SK-N-SH (cell line): ENCODE measurements around the gene CASS4. TPM values are rescaled to one million over a fixed set of nuclear protein-coding genes. Genes with fewer than 3 reads are reported as not detected.

Experiments used
- CTCF ChIA-PET: fragments of 300-600, 350-600 bp; formaldehyde crosslinking; extraction: SDS; loops from one replicate; lab custom pipeline; 2021; lab: Yijun Ruan, JAX
- POLR2A ChIA-PET: fragments of 350-600 bp; sonication (Branson Sonifier 250); formaldehyde crosslinking; extraction: SDS; loops from one replicate; lab custom pipeline; 2020; ENCODE audit warnings: antibody characterized with exemption, inconsistent platforms; lab: Yijun Ruan, JAX
- DNase-seq: peaks from one replicate; pipeline ENCODE4 v3.0.0; 2012
- H2AFZ ChIP-seq: fragments of 200-600 bp; sonication (generic); 2 replicates; pipeline ENCODE4 v1.8.1; 2016; ENCODE audit warnings: antibody characterized with exemption, mild to moderate bottlenecking, low read depth
- H3F3A ChIP-seq: fragments of 200-600 bp; sonication (generic); replicated peaks from 2 replicates; pipeline ENCODE3; 2016; ENCODE audit warnings: antibody characterized with exemption, mild to moderate bottlenecking; ENCODE audit not compliant: insufficient read depth
- H3K27ac ChIP-seq, 2 experiments: fragments of 200-500 bp in 1 of 2; fragments of 200-600 bp in 1 of 2; sonication (Bioruptor generic) in 1 of 2; sonication (generic), shearing (Covaris generic) in 1 of 2; 2 replicates each; pipeline versions ENCODE4 v1.5.1 to v1.6.1; 2014 to 2016; ENCODE audit warnings: low read depth in 2 of 2, inconsistent platforms in 1 of 2, low read length in 1 of 2, mild to moderate bottlenecking in 1 of 2, mixed read lengths in 1 of 2
- H3K27me3 ChIP-seq: fragments of 200-600 bp; sonication (generic), shearing (Covaris generic); 2 replicates; pipeline ENCODE4 v1.6.1; 2016; ENCODE audit warnings: mixed run types; ENCODE audit not compliant: insufficient read depth
- H3K36me3 ChIP-seq, 2 experiments: fragments of 200-500 bp in 1 of 2; fragments of 200-600 bp in 1 of 2; sonication (Bioruptor generic) in 1 of 2; sonication (generic) in 1 of 2; replicated peaks in 1 of 2; 2 replicates each; pipeline versions ENCODE3 to v1.5.1; 2014 to 2016; ENCODE audit warnings: low read length in 1 of 2, mild to moderate bottlenecking in 1 of 2; ENCODE audit not compliant: insufficient read depth in 2 of 2, control insufficient read depth in 1 of 2
- H3K4me1 ChIP-seq, 2 experiments: fragments of 200-500 bp in 1 of 2; fragments of 200-600 bp in 1 of 2; sonication (Bioruptor generic) in 1 of 2; sonication (generic), shearing (Covaris generic) in 1 of 2; 2 replicates each; pipeline versions ENCODE4 v1.5.1 to v1.6.1; 2014 to 2016; ENCODE audit warnings: low read depth in 1 of 2, low read length in 1 of 2, mixed run types in 1 of 2; ENCODE audit not compliant: insufficient read depth in 2 of 2, control insufficient read depth in 1 of 2
- H3K4me2 ChIP-seq: fragments of 200-600 bp; sonication (generic), shearing (Covaris generic); 2 replicates; pipeline ENCODE4 v1.6.1; 2017; ENCODE audit warnings: mixed run types
- H3K4me3 ChIP-seq, 2 experiments: fragments of 200-500 bp in 1 of 2; fragments of 200-600 bp in 1 of 2; sonication (Bioruptor generic) in 1 of 2; sonication (generic), shearing (Covaris generic) in 1 of 2; 2 replicates each; pipeline versions ENCODE4 v1.5.1 to v1.8.1; 2014 to 2016; ENCODE audit warnings: low read depth in 2 of 2, inconsistent platforms in 1 of 2, low read length in 1 of 2, mild to moderate bottlenecking in 1 of 2, mixed read lengths in 1 of 2, moderate library complexity in 1 of 2
- H3K79me2 ChIP-seq: fragments of 200-600 bp; sonication (generic); 2 replicates; pipeline ENCODE4 v1.8.1; 2017; ENCODE audit warnings: mild to moderate bottlenecking; ENCODE audit not compliant: insufficient read depth
- H3K9ac ChIP-seq: fragments of 200-600 bp; sonication (generic); 2 replicates; pipeline ENCODE4 v1.6.1; 2017; ENCODE audit warnings: mixed run types
- H3K9me2 ChIP-seq: fragments of 200-600 bp; sonication (generic); 2 replicates; pipeline ENCODE4 v1.6.1; 2017; ENCODE audit warnings: mixed run types
- H3K9me3 ChIP-seq: fragments of 200-600 bp; sonication (generic); 2 replicates; pipeline ENCODE4 v1.6.1; 2017; ENCODE audit warnings: mixed run types, mild to moderate bottlenecking, moderate library complexity
- H4K20me1 ChIP-seq: fragments of 200-600 bp; sonication (generic); 2 replicates; pipeline ENCODE4 v1.6.1; 2017; ENCODE audit warnings: mild to moderate bottlenecking, mixed run types; ENCODE audit not compliant: insufficient read depth
- CHD2 ChIP-seq: fragments of 150-350 bp; IDR thresholded peaks from 2 replicates; pipeline ENCODE4 v1.6.1; 2018; ENCODE audit warnings: low read length; ENCODE audit not compliant: partially characterized antibody
- ELF1 ChIP-seq: IDR thresholded peaks from 2 replicates; pipeline ENCODE4 v1.4.0; 2012
- EZH2phosphoT487 ChIP-seq: fragments of 200-600 bp; sonication (generic); IDR thresholded peaks from 2 replicates; pipeline ENCODE4 v1.6.1; 2017; ENCODE audit warnings: low read depth, mixed run types, mild to moderate bottlenecking, antibody characterized with exemption, moderate library complexity, borderline replicate concordance
- FOXM1 ChIP-seq: IDR thresholded peaks from 2 replicates; pipeline ENCODE4 v1.4.0; 2012; ENCODE audit warnings: low read depth, mild to moderate bottlenecking
- GATA2 ChIP-seq: sonication (generic); formaldehyde crosslinking; IDR thresholded peaks from 2 replicates; pipeline ENCODE4 v1.5.0; 2020; ENCODE audit warnings: mild to moderate bottlenecking, missing genetic modification reagents
- JUND ChIP-seq: IDR thresholded peaks from 2 replicates; pipeline ENCODE4 v1.4.0; 2012
- MEF2A ChIP-seq: IDR thresholded peaks from 2 replicates; pipeline ENCODE4 v1.4.0; 2012; ENCODE audit warnings: low read depth, borderline replicate concordance
- NFIC ChIP-seq: IDR thresholded peaks from 2 replicates; pipeline ENCODE4 v1.4.0; 2012; ENCODE audit warnings: borderline replicate concordance
- NRF1 ChIP-seq: IDR thresholded peaks from 2 replicates; pipeline ENCODE4 v1.6.1; 2012; ENCODE audit warnings: low read depth, mild to moderate bottlenecking, low read length
- RAD21 ChIP-seq: IDR thresholded peaks from 2 replicates; pipeline ENCODE4 v1.6.1; 2012; ENCODE audit warnings: mild to moderate bottlenecking, low read length
- RCOR1 ChIP-seq: fragments of 150-350 bp; IDR thresholded peaks from 2 replicates; pipeline ENCODE4 v1.6.1; 2017; ENCODE audit warnings: antibody characterized with exemption, low read length
- RFX5 ChIP-seq: IDR thresholded peaks from 2 replicates; pipeline ENCODE4 v1.6.1; 2012; ENCODE audit warnings: mild to moderate bottlenecking, improper control_type of control experiment, low read length
- RXRA ChIP-seq: IDR thresholded peaks from 2 replicates; pipeline ENCODE4 v1.4.0; 2012; ENCODE audit warnings: low read depth, mild to moderate bottlenecking, borderline replicate concordance
- SIN3A ChIP-seq: IDR thresholded peaks from 2 replicates; pipeline ENCODE4 v1.6.1; 2012; ENCODE audit warnings: low read depth, mild to moderate bottlenecking, low read length, moderate library complexity, borderline replicate concordance
- TCF12 ChIP-seq: IDR thresholded peaks from 2 replicates; pipeline ENCODE4 v1.4.0; 2012
- WGBS: methylation state at CpG from one replicate; pipeline ENCODE4 v1.1.6; 2017; ENCODE audit warnings: low lambda C conversion rate; 5-methylcytosine and 5-hydroxymethylcytosine counted together
- polyA plus RNA-seq, 3 experiments: library from polyadenylated mRNA; depleted of rRNA; stranded (reverse); fragments of >200 nt; gene quantifications; 2 replicates each; pipeline ENCODE4 v1.2.3, GENCODE V29; 2012
- TF ChIP-seq, protein P1 (sequence below): IDR thresholded peaks from 2 replicates; pipeline ENCODE4 v1.6.1; 2012; ENCODE audit warnings: mild to moderate bottlenecking, low read depth, low read length, moderate library complexity

Gene CASS4
- polyA plus RNA-seq, 1 of the 3 experiments (the other 2 are of a cell fraction) = not detected

DNA sequence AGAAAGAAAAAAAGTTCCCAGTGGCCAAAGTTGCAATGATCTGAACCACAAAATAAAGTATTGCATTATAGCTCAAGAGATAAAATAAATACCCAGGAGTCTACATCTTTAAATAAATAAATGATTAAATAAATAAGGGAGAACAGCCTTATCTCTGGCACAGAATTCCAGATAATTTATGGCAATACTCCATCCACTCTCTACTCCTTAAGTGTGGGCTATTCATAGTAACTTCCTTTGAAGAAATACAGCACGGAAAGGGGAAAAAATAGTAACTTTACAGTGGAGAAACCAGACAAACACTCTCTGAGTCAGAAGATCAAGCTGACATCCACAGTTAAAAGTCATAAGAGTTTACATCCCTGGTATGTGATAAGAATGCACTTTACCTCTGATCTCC lies 31.7 kb upstream of the CASS4 start:
- H3K9me2 ChIP-seq = no peaks in the 10 kb centered on the region
- no peaks in the 10 kb centered on the region for H3K27me3 ChIP-seq
- no peak overlapping the region for H3K4me2 ChIP-seq
- no peaks in the 10 kb centered on the region for H3K9me3 ChIP-seq
- H3K36me3 ChIP-seq = peaks cover 34 to 43% of the 10 kb centered on the region in 2 experiments
- TF ChIP-seq, protein P1, sequence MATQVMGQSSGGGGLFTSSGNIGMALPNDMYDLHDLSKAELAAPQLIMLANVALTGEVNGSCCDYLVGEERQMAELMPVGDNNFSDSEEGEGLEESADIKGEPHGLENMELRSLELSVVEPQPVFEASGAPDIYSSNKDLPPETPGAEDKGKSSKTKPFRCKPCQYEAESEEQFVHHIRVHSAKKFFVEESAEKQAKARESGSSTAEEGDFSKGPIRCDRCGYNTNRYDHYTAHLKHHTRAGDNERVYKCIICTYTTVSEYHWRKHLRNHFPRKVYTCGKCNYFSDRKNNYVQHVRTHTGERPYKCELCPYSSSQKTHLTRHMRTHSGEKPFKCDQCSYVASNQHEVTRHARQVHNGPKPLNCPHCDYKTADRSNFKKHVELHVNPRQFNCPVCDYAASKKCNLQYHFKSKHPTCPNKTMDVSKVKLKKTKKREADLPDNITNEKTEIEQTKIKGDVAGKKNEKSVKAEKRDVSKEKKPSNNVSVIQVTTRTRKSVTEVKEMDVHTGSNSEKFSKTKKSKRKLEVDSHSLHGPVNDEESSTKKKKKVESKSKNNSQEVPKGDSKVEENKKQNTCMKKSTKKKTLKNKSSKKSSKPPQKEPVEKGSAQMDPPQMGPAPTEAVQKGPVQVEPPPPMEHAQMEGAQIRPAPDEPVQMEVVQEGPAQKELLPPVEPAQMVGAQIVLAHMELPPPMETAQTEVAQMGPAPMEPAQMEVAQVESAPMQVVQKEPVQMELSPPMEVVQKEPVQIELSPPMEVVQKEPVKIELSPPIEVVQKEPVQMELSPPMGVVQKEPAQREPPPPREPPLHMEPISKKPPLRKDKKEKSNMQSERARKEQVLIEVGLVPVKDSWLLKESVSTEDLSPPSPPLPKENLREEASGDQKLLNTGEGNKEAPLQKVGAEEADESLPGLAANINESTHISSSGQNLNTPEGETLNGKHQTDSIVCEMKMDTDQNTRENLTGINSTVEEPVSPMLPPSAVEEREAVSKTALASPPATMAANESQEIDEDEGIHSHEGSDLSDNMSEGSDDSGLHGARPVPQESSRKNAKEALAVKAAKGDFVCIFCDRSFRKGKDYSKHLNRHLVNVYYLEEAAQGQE = no peak
- TF ChIP-seq MEF2A (0 out of 2 replicates have a peak, but pooled peaks have one; percentile 52), JUND (no peak), TCF12 (0 out of 2 replicates have a peak, but pooled peaks have one; percentile 15)
- no peak for DNase-seq
- CTCF ChIA-PET = no interaction called here
- H3K4me1 ChIP-seq = no peaks in the 10 kb centered on the region; a peak in 2 of 4 replicates
- peak overlapping the region; percentile 31 to 43; a peak in 3 of 4 replicates for H3K27ac ChIP-seq
- no peaks in the 10 kb centered on the region for H4K20me1 ChIP-seq
- peaks cover 12% of the 10 kb centered on the region for H3F3A ChIP-seq
- H3K4me3 ChIP-seq = no peak overlapping the region
- WGBS = 42% methylated on average over 1 of the region's 1 CpG
- H3K79me2 ChIP-seq = peaks cover 97% of the 10 kb centered on the region
- no peak overlapping the region for H3K9ac ChIP-seq
- H2AFZ ChIP-seq = no peak overlapping the region
- POLR2A ChIA-PET = no interaction called here

DNA sequence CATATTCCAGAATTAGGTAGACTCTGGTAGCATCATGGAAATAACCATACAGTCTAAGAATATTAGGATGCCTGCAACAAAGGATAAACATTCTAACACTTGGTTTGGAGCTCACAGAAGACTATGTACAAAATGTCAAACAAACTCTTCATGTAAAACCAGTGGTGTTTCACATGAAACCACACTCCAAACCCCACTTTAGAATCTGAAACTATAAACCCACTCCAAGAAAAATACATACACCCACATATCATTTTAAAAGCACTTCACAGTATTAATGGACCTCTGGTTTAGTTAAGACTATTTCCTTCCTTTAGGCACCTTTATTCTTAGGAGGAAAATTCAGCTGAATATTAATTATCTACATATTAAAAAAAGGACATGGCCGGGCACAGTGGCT lies 30.6 kb upstream of the CASS4 start:
- no peak for DNase-seq
- H2AFZ ChIP-seq = no peak overlapping the region
- WGBS = 89% methylated on average over 1 of the region's 1 CpG
- no peaks in the 10 kb centered on the region for H4K20me1 ChIP-seq
- peaks cover 12% of the 10 kb centered on the region for H3F3A ChIP-seq
- ChIA-PET CTCF (no interaction called here), POLR2A (interaction anchor here (0.7 kb wide), 1 partner anchor 1017 kb away, joined by 3 read pairs; no protein-coding TSS in a partner anchor)
- H3K4me3 ChIP-seq = no peak overlapping the region
- no peaks in the 10 kb centered on the region for H3K9me2 ChIP-seq
- no peaks in the 10 kb centered on the region; a peak in 2 of 4 replicates for H3K4me1 ChIP-seq
- TF ChIP-seq RFX5 = no peak
- no peak for TF ChIP-seq GATA2 (CRISPR knock-in tag)
- no peak for TF ChIP-seq RAD21
- no peak for TF ChIP-seq NRF1
- no peak for TF ChIP-seq MEF2A
- TF ChIP-seq TCF12 = no peak
- TF ChIP-seq, all 33 proteins: peak for 0
- no peaks in the 10 kb centered on the region for H3K27me3 ChIP-seq
- H3K4me2 ChIP-seq = no peak overlapping the region
- H3K9ac ChIP-seq = no peak overlapping the region
- peaks cover 97% of the 10 kb centered on the region for H3K79me2 ChIP-seq
- H3K9me3 ChIP-seq = no peaks in the 10 kb centered on the region
- no peak overlapping the region; a peak in 1 of 4 replicates for H3K27ac ChIP-seq
- peaks cover 28 to 43% of the 10 kb centered on the region in 2 experiments for H3K36me3 ChIP-seq

DNA sequence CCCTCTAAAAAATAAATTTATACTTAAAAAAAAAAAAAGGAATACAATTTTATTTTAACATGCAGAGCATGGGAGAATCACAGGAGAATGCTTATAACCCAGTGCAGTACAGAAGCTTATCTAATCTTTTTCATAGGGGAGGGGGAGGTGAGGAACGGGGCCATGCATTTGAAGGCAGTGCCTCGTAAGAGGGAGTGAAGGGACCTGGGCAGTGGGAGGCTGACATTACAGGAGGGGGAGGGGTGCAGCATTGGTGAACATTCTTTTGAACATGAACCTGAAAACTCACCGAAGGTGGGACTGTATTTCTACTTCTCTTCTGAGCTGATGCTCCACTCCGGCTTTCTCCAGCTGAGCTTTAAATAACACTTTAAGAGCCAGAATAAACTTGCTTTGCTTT lies 29.4 kb upstream of the CASS4 start:
- Histone ChIP-seq H3K36me3 (peaks cover 35 to 47% of the 10 kb centered on the region in 2 experiments), H3K9me3 (no peaks in the 10 kb centered on the region), H3K9me2 (no peaks in the 10 kb centered on the region), H3F3A (peaks cover 12% of the 10 kb centered on the region), H3K27ac (no peak overlapping the region), H3K4me3 (no peak overlapping the region), H3K79me2 (peaks cover 97% of the 10 kb centered on the region), H3K4me1 (no peaks in the 10 kb centered on the region; a peak in 2 of 4 replicates), H3K9ac (no peak overlapping the region), H2AFZ (no peak overlapping the region), H4K20me1 (no peaks in the 10 kb centered on the region), H3K27me3 (no peaks in the 10 kb centered on the region), H3K4me2 (no peak overlapping the region)
- POLR2A ChIA-PET = no interaction called here
- no peak for DNase-seq
- CTCF ChIA-PET = no interaction called here
- WGBS = 91% methylated on average over 4 of the region's 4 CpGs
- TF ChIP-seq EZH2phosphoT487 = no peak
- TF ChIP-seq RCOR1 = no peak
- TF ChIP-seq GATA2 (CRISPR knock-in tag) = no peak
- no peak for TF ChIP-seq SIN3A
- TF ChIP-seq RXRA = no peak
- no peak for TF ChIP-seq RFX5
- no peak for TF ChIP-seq ELF1
- no peak for TF ChIP-seq CHD2
- no peak for TF ChIP-seq NFIC
- no peak for TF ChIP-seq FOXM1
- TF ChIP-seq, protein P1 = no peak
